KMS-11 (cell line): ENCODE data around the gene MAN2A1.

Experiments
- H2AFZ ChIP-seq: fragments of 200-600 bp; sonication (generic); 2 replicates; pipeline ENCODE4 v1.6.1; 2016; ENCODE audit warnings: antibody characterized with exemption, mixed run types, low read depth
- H3K27ac ChIP-seq: fragments of 200-600 bp; sonication (generic); 2 replicates; pipeline ENCODE4 v1.6.1; 2016; ENCODE audit warnings: mild to moderate bottlenecking, mixed run types
- H3K27me3 ChIP-seq: fragments of 200-600 bp; sonication (generic); 2 replicates; pipeline ENCODE4 v1.6.1; 2017; ENCODE audit warnings: mild to moderate bottlenecking, low read depth, mixed run types, moderate library complexity; ENCODE audit not compliant: insufficient read depth
- H3K36me3 ChIP-seq: fragments of 200-600 bp; sonication (generic); 2 replicates; pipeline ENCODE4 v1.6.1; 2017; ENCODE audit warnings: mild to moderate bottlenecking, mixed run types; ENCODE audit not compliant: insufficient read depth
- H3K4me1 ChIP-seq: fragments of 200-600 bp; sonication (generic); 2 replicates; pipeline ENCODE4 v1.6.1; 2016; ENCODE audit warnings: mild to moderate bottlenecking, low read depth, mixed run types; ENCODE audit not compliant: poor library complexity, severe bottlenecking
- H3K4me2 ChIP-seq: fragments of 200-600 bp; sonication (generic); 2 replicates; pipeline ENCODE4 v1.7.0; 2016; ENCODE audit warnings: mild to moderate bottlenecking, mixed run types
- H3K4me3 ChIP-seq: fragments of 200-600 bp; sonication (generic); IDR thresholded peaks from 2 replicates; pipeline ENCODE4 v1.6.1; 2017; ENCODE audit warnings: low read depth, low read length, mixed read lengths; ENCODE audit not compliant: insufficient read depth
- H3K79me2 ChIP-seq: fragments of 200-600 bp; sonication (generic); 2 replicates; pipeline ENCODE4 v1.6.1; 2016; ENCODE audit warnings: low read depth, mixed run types; ENCODE audit not compliant: insufficient read depth
- H3K9ac ChIP-seq: fragments of 200-600 bp; sonication (generic); 2 replicates; pipeline ENCODE4 v1.6.1; 2016; ENCODE audit warnings: mild to moderate bottlenecking, mixed run types
- H4K20me1 ChIP-seq: fragments of 200-600 bp; sonication (generic); 2 replicates; pipeline ENCODE4 v1.6.1; 2016; ENCODE audit warnings: mild to moderate bottlenecking, mixed run types; ENCODE audit not compliant: insufficient read depth
- CTCF ChIP-seq: fragments of 200-600 bp; sonication (generic); conservative IDR thresholded peaks from 2 replicates; pipeline ENCODE4 v1.6.1; 2017; ENCODE audit warnings: low read depth, mild to moderate bottlenecking, antibody characterized with exemption, low read length, moderate library complexity, mixed read lengths

The MAN2A1 gene

DNA sequence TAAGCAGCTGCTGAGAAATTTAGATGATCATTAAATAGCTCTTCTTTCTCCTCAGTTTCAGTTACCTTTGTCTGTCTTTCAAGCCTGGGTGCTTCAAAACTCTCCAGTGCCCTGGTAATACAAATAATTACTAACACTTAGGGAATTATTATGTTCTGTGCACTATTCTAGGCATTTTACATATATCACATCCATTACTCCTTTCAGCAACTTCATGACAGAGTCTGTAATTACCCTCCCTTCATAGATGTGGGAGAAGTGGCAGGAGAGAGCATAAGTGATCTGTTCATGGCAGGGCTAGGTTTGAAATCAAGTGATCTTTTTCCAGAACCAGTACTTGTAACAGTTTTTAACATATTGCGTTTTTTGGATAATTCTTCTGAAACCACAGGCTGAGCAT is 32.0 kb downstream of the MAN2A1 start:
- Histone ChIP-seq H3K9ac (no peak overlapping the region), H2AFZ (no peak overlapping the region), H3K27me3 (no peaks in the 10 kb centered on the region), H3K4me2 (no peak overlapping the region), H3K4me1 (peaks cover 26% of the 10 kb centered on the region), H3K4me3 (no peak overlapping the region), H3K27ac (no peak overlapping the region), H3K79me2 (peaks cover 63% of the 10 kb centered on the region), H4K20me1 (peaks cover 15% of the 10 kb centered on the region), H3K36me3 (no peaks in the 10 kb centered on the region; the same call in 1 of the 2 replicates)
- TF ChIP-seq CTCF = no peak

- H2AFZ ChIP-seq = no peak overlapping the region
- H3K36me3 ChIP-seq = no peaks in the 10 kb centered on the region; the same call in 1 of the 2 replicates
- TF ChIP-seq CTCF = no peak
- H3K4me1 ChIP-seq = peaks cover 26% of the 10 kb centered on the region
- H3K27ac ChIP-seq = no peak overlapping the region
- no peaks in the 10 kb centered on the region for H3K27me3 ChIP-seq
- H3K4me3 ChIP-seq = no peak overlapping the region
- peaks cover 19% of the 10 kb centered on the region for H4K20me1 ChIP-seq
- H3K79me2 ChIP-seq = peaks cover 62% of the 10 kb centered on the region
- H3K4me2 ChIP-seq = no peak overlapping the region
- H3K9ac ChIP-seq = no peak overlapping the region
Observed at GRCh38 chr5:109723606-109724005, 33.9 kb downstream of the MAN2A1 start.

GRCh38 chr5:109725135-109725534 is 35.4 kb downstream of the MAN2A1 start:
- Histone ChIP-seq H3K27ac (no peak overlapping the region), H3K4me3 (no peak overlapping the region), H4K20me1 (peaks cover 11% of the 10 kb centered on the region; the same call in 1 of the 2 replicates), H3K4me1 (peaks cover 13% of the 10 kb centered on the region), H3K36me3 (no peaks in the 10 kb centered on the region; the same call in 1 of the 2 replicates), H3K4me2 (no peak overlapping the region), H3K79me2 (peaks cover 62% of the 10 kb centered on the region), H3K9ac (no peak overlapping the region), H3K27me3 (no peaks in the 10 kb centered on the region), H2AFZ (no peak overlapping the region)
- TF ChIP-seq CTCF = no peak

- Histone ChIP-seq H3K4me3 (no peak overlapping the region), H3K9ac (no peak overlapping the region; the same call in 1 of the 2 replicates), H3K27ac (peak overlapping the region; percentile 66), H3K4me2 (peak overlapping the region; percentile 85), H2AFZ (no peak overlapping the region), H3K27me3 (no peaks in the 10 kb centered on the region), H3K79me2 (peaks cover 97% of the 10 kb centered on the region), H4K20me1 (peaks cover 12% of the 10 kb centered on the region; the same call in 1 of the 2 replicates), H3K4me1 (peaks cover 94% of the 10 kb centered on the region), H3K36me3 (no peaks in the 10 kb centered on the region; the same call in 1 of the 2 replicates)
- TF ChIP-seq CTCF = no peak
Observed at GRCh38 chr5:109739741-109740728, 50.3 kb downstream of the MAN2A1 start.
